Jurkat, Clone E6-1 (cell line): ENCODE results near the gene TYRP1. TPM values are rescaled to one million over a fixed set of nuclear protein-coding genes. Genes with fewer than 3 reads are reported as not detected.
"Not testable (repeated sequence)": the region's sequence is repeated elsewhere in the genome, so short reads cannot be mapped to it uniquely, and the experiment has no call there.

Experiments
- DNase-seq: peaks from one replicate; pipeline ENCODE4 v3.0.0-alpha.2; 2011; ENCODE audit warnings: low read depth, low spot score
- H3K4me3 ChIP-seq: 2 replicates; pipeline ENCODE4 v1.5.1; 2011; ENCODE audit warnings: mild to moderate bottlenecking, low read length, control low read depth, moderate library complexity
- polyA plus RNA-seq: library from polyadenylated mRNA; unstranded; fragments of >200 nt; gene quantifications from one replicate; pipeline ENCODE4 v1.2.1, GENCODE V29; 2012; ENCODE audit warnings: missing spikeins; ENCODE audit not compliant: insufficient read length, insufficient read depth

The TYRP1 gene
- polyA plus RNA-seq, result not detected

- no peak for DNase-seq
- H3K4me3 ChIP-seq, result no peak within 1 kb of the TSS
Measured at GRCh38 chr9:12693141-12693540, at the start of gene TYRP1. TSS of gene TYRP1 (plus strand) at chr9:12693385. CDS start at chr9:12693997, 612 bp downstream.

- DNase-seq, result no peak
- no peak overlapping the region for H3K4me3 ChIP-seq
Measured at GRCh38 chr9:12643686-12644085, 49.5 kb upstream of the TYRP1 start.

- DNase-seq, result no peak
- H3K4me3 ChIP-seq, result no peak overlapping the region
Measured at GRCh38 chr9:12648925-12649324, 44.3 kb upstream of the TYRP1 start.

- DNase-seq, result no peak
- no peak overlapping the region for H3K4me3 ChIP-seq
Measured at GRCh38 chr9:12651125-12651524, 42.1 kb upstream of the TYRP1 start.

- no peak overlapping the region for H3K4me3 ChIP-seq
- DNase-seq, result no peak
Measured at GRCh38 chr9:12652973-12653372, 40.2 kb upstream of the TYRP1 start.

GRCh38 chr9:12656803-12657202, 36.4 kb upstream of the TYRP1 start:
- no peak overlapping the region for H3K4me3 ChIP-seq
- DNase-seq, result no peak

- DNase-seq, result no peak
- no peak overlapping the region for H3K4me3 ChIP-seq
Measured at GRCh38 chr9:12657233-12657632, 36.0 kb upstream of the TYRP1 start.

GRCh38 chr9:12657998-12658397, 35.2 kb upstream of the TYRP1 start:
- DNase-seq, result no peak
- H3K4me3 ChIP-seq, result no peak overlapping the region

- H3K4me3 ChIP-seq, result no peak overlapping the region
- no peak for DNase-seq
Measured at GRCh38 chr9:12658531-12659209, 34.5 kb upstream of the TYRP1 start.

- no peak overlapping the region for H3K4me3 ChIP-seq
- DNase-seq, result no peak
Measured at GRCh38 chr9:12659220-12659619, 34.0 kb upstream of the TYRP1 start.

- no peak for DNase-seq
- no peak overlapping the region for H3K4me3 ChIP-seq
Measured at GRCh38 chr9:12666813-12667212, 26.4 kb upstream of the TYRP1 start.

GRCh38 chr9:12667892-12668291, 25.3 kb upstream of the TYRP1 start:
- DNase-seq, result no peak
- no peak overlapping the region for H3K4me3 ChIP-seq

- DNase-seq, result no peak
Measured at GRCh38 chr9:12670006-12670405, 23.2 kb upstream of the TYRP1 start.

GRCh38 chr9:12674961-12675360, 18.2 kb upstream of the TYRP1 start:
- DNase-seq, result no peak
- H3K4me3 ChIP-seq, result no peak overlapping the region

More at GRCh38 chr9:12670006-12670405, 23.2 kb upstream of the TYRP1 start:
- H3K4me3 ChIP-seq, result no peak overlapping the region

- not testable (repeated sequence) for H3K4me3 ChIP-seq, DNase-seq
Measured at GRCh38 chr9:12677462-12678126, 15.6 kb upstream of the TYRP1 start.

- DNase-seq, result no peak
- no peak overlapping the region for H3K4me3 ChIP-seq
Measured at GRCh38 chr9:12680341-12680740, 12.8 kb upstream of the TYRP1 start.

GRCh38 chr9:12680757-12681156, 12.4 kb upstream of the TYRP1 start:
- DNase-seq, result no peak
- no peak overlapping the region for H3K4me3 ChIP-seq

- H3K4me3 ChIP-seq, result no peak overlapping the region
- no peak for DNase-seq
Measured at GRCh38 chr9:12681620-12682019, 11.6 kb upstream of the TYRP1 start.

- no peak overlapping the region for H3K4me3 ChIP-seq
- no peak for DNase-seq
Measured at GRCh38 chr9:12684974-12685373, 8.2 kb upstream of the TYRP1 start.

- no peak overlapping the region for H3K4me3 ChIP-seq
- DNase-seq, result no peak
Measured at GRCh38 chr9:12689233-12689632, 4.0 kb upstream of the TYRP1 start.

GRCh38 chr9:12694013-12694412, 828 bp downstream of the TYRP1 start:
- DNase-seq, result no peak
- H3K4me3 ChIP-seq, result no peak overlapping the region
